Astrocyte (in vitro differentiated cells and primary cell): Measurements from ENCODE around the gene HOXA11. TPM values are rescaled to one million over a fixed set of nuclear protein-coding genes. Genes with fewer than 3 reads are reported as not detected.

Experiments used
- DNase-seq: peaks from one replicate; pipeline ENCODE4 v3.0.0-alpha.2; 2010; ENCODE audit warnings: low read depth
- FAIRE-seq: peaks from 2 replicates; lab custom pipeline; 2011; peaks lifted over from hg19 to GRCh38; lab: Jason Lieb, UNC
- H2AFZ ChIP-seq: 2 replicates; pipeline ENCODE4 v1.6.0; 2012; ENCODE audit warnings: low read depth, low read length, inconsistent platforms
- H3K27ac ChIP-seq: 2 replicates; pipeline ENCODE4 v1.5.1; 2011; ENCODE audit warnings: low read depth, low read length, inconsistent platforms
- H3K27me3 ChIP-seq: 2 replicates; pipeline ENCODE4 v1.6.0; 2011; ENCODE audit warnings: low read length, inconsistent platforms; ENCODE audit not compliant: insufficient read depth
- H3K36me3 ChIP-seq: 2 replicates; pipeline ENCODE4 v1.5.1; 2011; ENCODE audit warnings: low read length, inconsistent platforms; ENCODE audit not compliant: insufficient read depth
- H3K4me1 ChIP-seq: 2 replicates; pipeline ENCODE4 v1.5.1; 2011; ENCODE audit warnings: low read length, inconsistent platforms; ENCODE audit not compliant: insufficient read depth
- H3K4me2 ChIP-seq: 2 replicates; pipeline ENCODE4 v1.6.0; 2012; ENCODE audit warnings: low read length, inconsistent platforms
- H3K4me3 ChIP-seq: 2 replicates; pipeline ENCODE4 v1.5.1; 2011; ENCODE audit warnings: low read depth, mild to moderate bottlenecking, low read length, inconsistent platforms; ENCODE audit not compliant: insufficient read depth
- H3K79me2 ChIP-seq: 2 replicates; pipeline ENCODE4 v1.6.0; 2012; ENCODE audit warnings: mild to moderate bottlenecking, low read length, inconsistent platforms; ENCODE audit not compliant: insufficient read depth
- H3K9ac ChIP-seq: 2 replicates; pipeline ENCODE4 v1.6.0; 2012; ENCODE audit warnings: mild to moderate bottlenecking, low read length, inconsistent platforms
- H3K9me3 ChIP-seq: 2 replicates; pipeline ENCODE4 v1.5.1; 2012; ENCODE audit warnings: low read depth, mild to moderate bottlenecking, low read length, inconsistent platforms; ENCODE audit not compliant: insufficient read depth
- H4K20me1 ChIP-seq: 2 replicates; pipeline ENCODE4 v1.6.0; 2012; ENCODE audit warnings: low read length, inconsistent platforms; ENCODE audit not compliant: insufficient read depth
- H3K27ac Mint-ChIP-seq: one replicate; pipeline ENCODE4 v1.8.0; 2021; ENCODE audit warnings: mild to moderate bottlenecking, mixed read lengths; ENCODE audit not compliant: unreplicated experiment
- H3K27me3 Mint-ChIP-seq: one replicate; pipeline ENCODE4 v1.8.0; 2021; ENCODE audit warnings: low read depth, mixed read lengths; ENCODE audit not compliant: unreplicated experiment
- H3K36me3 Mint-ChIP-seq: one replicate; pipeline ENCODE4 v1.8.0; 2021; ENCODE audit warnings: low read depth, mixed read lengths; ENCODE audit not compliant: unreplicated experiment
- H3K4me1 Mint-ChIP-seq: one replicate; pipeline ENCODE4 v1.8.0; 2021; ENCODE audit warnings: low read depth, mixed read lengths; ENCODE audit not compliant: unreplicated experiment
- H3K4me3 Mint-ChIP-seq: one replicate; pipeline ENCODE4 v1.8.0; 2021; ENCODE audit warnings: mild to moderate bottlenecking, moderate library complexity, mixed read lengths; ENCODE audit not compliant: unreplicated experiment
- H3K9me3 Mint-ChIP-seq: one replicate; pipeline ENCODE4 v1.8.0; 2021; ENCODE audit warnings: mild to moderate bottlenecking, mixed read lengths; ENCODE audit not compliant: unreplicated experiment
- EZH2 ChIP-seq: IDR thresholded peaks from 2 replicates; pipeline ENCODE4 v1.6.1; 2012; ENCODE audit warnings: mild to moderate bottlenecking, low read length, inconsistent platforms; ENCODE audit not compliant: insufficient read depth
- total RNA-seq: library from RNA; stranded (reverse); gene quantifications from 2 replicates; pipeline ENCODE4 v1.2.1, GENCODE V29; 2021
- TF ChIP-seq, protein P1 (sequence below): IDR thresholded peaks from 2 replicates; pipeline ENCODE4 v1.5.1; 2011; ENCODE audit warnings: low read depth, mild to moderate bottlenecking, inconsistent platforms, low read length, moderate library complexity; ENCODE audit not compliant: insufficient read depth

Gene HOXA11
- total RNA-seq, 1 donor from 2014 or later = not detected

DNA sequence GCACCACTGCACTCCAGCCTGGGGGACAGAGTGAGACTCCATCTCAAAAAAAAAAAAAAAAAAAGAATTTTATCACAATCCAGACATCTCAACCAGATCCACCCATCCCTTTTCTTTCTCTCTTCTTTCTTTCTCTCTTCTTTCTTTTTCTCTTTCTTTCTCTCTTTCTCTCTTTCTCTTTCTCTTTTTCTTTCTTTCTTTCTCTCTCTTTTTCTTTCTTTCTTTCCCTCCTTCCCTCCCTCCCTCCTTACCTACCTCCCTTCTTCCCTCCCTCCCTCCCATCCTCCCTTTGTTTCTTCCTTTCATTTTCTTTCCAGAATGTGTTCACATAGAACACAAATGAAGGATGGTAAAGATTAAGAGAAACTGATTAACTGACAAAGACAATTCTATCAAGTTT lies 32.9 kb upstream of the HOXA11 start:
- Histone ChIP-seq H3K27me3 (peaks cover 88% of the 10 kb centered on the region), H2AFZ (no peak overlapping the region), H4K20me1 (peaks cover 3% of the 10 kb centered on the region), H3K79me2 (no peaks in the 10 kb centered on the region), H3K4me1 (no peaks in the 10 kb centered on the region), H3K36me3 (no peaks in the 10 kb centered on the region), H3K9me3 (peaks cover 6% of the 10 kb centered on the region), H3K27ac (no peak overlapping the region), H3K4me2 (no peak overlapping the region), H3K9ac (no peak overlapping the region), H3K4me3 (no peak overlapping the region)
- Mint-ChIP-seq H3K27ac (no peak overlapping the region), H3K36me3 (peaks cover 3% of the 10 kb centered on the region), H3K9me3 (peaks cover 11% of the 10 kb centered on the region), H3K4me3 (no peak overlapping the region), H3K27me3 (peaks cover 85% of the 10 kb centered on the region), H3K4me1 (no peaks in the 10 kb centered on the region)
- FAIRE-seq (no peak), DNase-seq (no peak)
- no peak for TF ChIP-seq EZH2
- TF ChIP-seq, protein P1, sequence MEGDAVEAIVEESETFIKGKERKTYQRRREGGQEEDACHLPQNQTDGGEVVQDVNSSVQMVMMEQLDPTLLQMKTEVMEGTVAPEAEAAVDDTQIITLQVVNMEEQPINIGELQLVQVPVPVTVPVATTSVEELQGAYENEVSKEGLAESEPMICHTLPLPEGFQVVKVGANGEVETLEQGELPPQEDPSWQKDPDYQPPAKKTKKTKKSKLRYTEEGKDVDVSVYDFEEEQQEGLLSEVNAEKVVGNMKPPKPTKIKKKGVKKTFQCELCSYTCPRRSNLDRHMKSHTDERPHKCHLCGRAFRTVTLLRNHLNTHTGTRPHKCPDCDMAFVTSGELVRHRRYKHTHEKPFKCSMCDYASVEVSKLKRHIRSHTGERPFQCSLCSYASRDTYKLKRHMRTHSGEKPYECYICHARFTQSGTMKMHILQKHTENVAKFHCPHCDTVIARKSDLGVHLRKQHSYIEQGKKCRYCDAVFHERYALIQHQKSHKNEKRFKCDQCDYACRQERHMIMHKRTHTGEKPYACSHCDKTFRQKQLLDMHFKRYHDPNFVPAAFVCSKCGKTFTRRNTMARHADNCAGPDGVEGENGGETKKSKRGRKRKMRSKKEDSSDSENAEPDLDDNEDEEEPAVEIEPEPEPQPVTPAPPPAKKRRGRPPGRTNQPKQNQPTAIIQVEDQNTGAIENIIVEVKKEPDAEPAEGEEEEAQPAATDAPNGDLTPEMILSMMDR = no peak

GRCh38 chr7:27215356-27215755 lies 30.3 kb upstream of the HOXA11 start:
- peaks cover 89% of the 10 kb centered on the region for H3K27me3 ChIP-seq
- peaks cover 5% of the 10 kb centered on the region for H3K4me1 ChIP-seq
- no peak overlapping the region for H3K27ac Mint-ChIP-seq
- peaks cover 88% of the 10 kb centered on the region for H3K27me3 Mint-ChIP-seq
- no peak overlapping the region for H3K9ac ChIP-seq
- H3K4me3 ChIP-seq = no peak overlapping the region
- H3K36me3 ChIP-seq = no peaks in the 10 kb centered on the region
- TF ChIP-seq EZH2 = no peak
- TF ChIP-seq, protein P1 = no peak
- FAIRE-seq (no peak), DNase-seq (no peak)
- H3K79me2 ChIP-seq = no peaks in the 10 kb centered on the region
- no peak overlapping the region for H3K4me3 Mint-ChIP-seq
- no peak overlapping the region for H3K4me2 ChIP-seq
- peaks cover 3% of the 10 kb centered on the region for H3K9me3 ChIP-seq
- no peak overlapping the region for H3K27ac ChIP-seq
- peaks cover 3% of the 10 kb centered on the region for H3K36me3 Mint-ChIP-seq
- no peak overlapping the region for H2AFZ ChIP-seq
- peaks cover 9% of the 10 kb centered on the region for H3K9me3 Mint-ChIP-seq
- H4K20me1 ChIP-seq = peaks cover 3% of the 10 kb centered on the region
- no peaks in the 10 kb centered on the region for H3K4me1 Mint-ChIP-seq

GRCh38 chr7:27214239-27214950 lies 29.4 kb upstream of the HOXA11 start:
- peaks cover 3% of the 10 kb centered on the region for H4K20me1 ChIP-seq
- Mint-ChIP-seq H3K27me3 (peaks cover 90% of the 10 kb centered on the region), H3K36me3 (peaks cover 3% of the 10 kb centered on the region), H3K27ac (peak overlapping the region; percentile 80), H3K4me3 (peak overlapping the region; percentile 68), H3K9me3 (peaks cover 7% of the 10 kb centered on the region), H3K4me1 (no peaks in the 10 kb centered on the region)
- no peaks in the 10 kb centered on the region for H3K79me2 ChIP-seq
- no peak overlapping the region for H3K9ac ChIP-seq
- no peak overlapping the region for H3K4me2 ChIP-seq
- H3K4me3 ChIP-seq = no peak overlapping the region
- no peak overlapping the region for H2AFZ ChIP-seq
- peaks cover 5% of the 10 kb centered on the region for H3K4me1 ChIP-seq
- H3K27me3 ChIP-seq = peaks cover 89% of the 10 kb centered on the region
- no peaks in the 10 kb centered on the region for H3K9me3 ChIP-seq
- no peak overlapping the region for H3K27ac ChIP-seq
- no peaks in the 10 kb centered on the region for H3K36me3 ChIP-seq
- no peak for FAIRE-seq
- no peak for DNase-seq
- TF ChIP-seq, protein P1 = no peak
